HUES64 (cell line): ENCODE data around the gene TSPAN12.
"Not testable (repeated sequence)": the region's sequence is repeated elsewhere in the genome, so short reads cannot be mapped to it uniquely, and the experiment has no call there.

Source experiments
- H3K27ac ChIP-seq: 2 replicates; pipeline ENCODE4 v1.7.0; 2013; ENCODE audit warnings: low read depth, low read length, inconsistent platforms
- H3K27me3 ChIP-seq: 2 replicates; pipeline ENCODE4 v1.6.1; 2013; ENCODE audit warnings: mild to moderate bottlenecking, low read length; ENCODE audit not compliant: insufficient read depth
- H3K36me3 ChIP-seq: 2 replicates; pipeline ENCODE4 v1.6.1; 2013; ENCODE audit warnings: mild to moderate bottlenecking, low read length; ENCODE audit not compliant: insufficient read depth
- H3K4me1 ChIP-seq: 2 replicates; pipeline ENCODE4 v1.6.1; 2013; ENCODE audit warnings: mild to moderate bottlenecking, low read length, moderate library complexity; ENCODE audit not compliant: insufficient read depth
- H3K4me3 ChIP-seq: 2 replicates; pipeline ENCODE4 v1.5.1; 2013; ENCODE audit warnings: mild to moderate bottlenecking, low read length, moderate library complexity
- H3K9ac ChIP-seq: 2 replicates; pipeline ENCODE4 v1.6.1; 2013; ENCODE audit warnings: mild to moderate bottlenecking, low read depth, low read length
- H3K9me3 ChIP-seq: 2 replicates; pipeline ENCODE4 v1.6.1; 2013; ENCODE audit warnings: low read depth, low read length; ENCODE audit not compliant: insufficient read depth
- WGBS: fragments of 150-250, 120-280 bp; methylation state at CpG from one replicate; pipeline ENCODE4 v1.1.7; 2013; ENCODE audit warnings: missing lambda C conversion rate; 5-methylcytosine and 5-hydroxymethylcytosine counted together

TSPAN12 gene

DNA sequence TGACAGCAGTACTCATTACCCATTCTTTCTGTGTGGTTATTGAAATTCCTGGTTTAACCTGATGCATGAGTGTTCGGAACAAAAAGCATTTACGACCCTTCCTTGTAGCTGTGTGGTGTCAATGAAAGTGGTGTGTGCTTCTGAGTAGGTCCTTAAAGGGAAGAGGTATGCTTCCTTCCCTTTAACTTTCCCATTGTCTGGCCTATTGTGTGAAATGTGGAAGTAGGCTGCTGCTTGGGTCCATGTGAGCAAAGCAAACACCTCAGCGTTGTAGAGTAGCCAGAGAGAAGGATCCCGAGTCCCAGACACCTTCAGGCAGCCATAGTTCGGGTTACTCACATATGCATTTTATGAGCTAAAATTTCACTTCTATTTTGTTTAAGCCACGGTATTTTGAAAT is 74.7 kb downstream of the TSPAN12 start:
- Histone ChIP-seq H3K9ac (no peak overlapping the region), H3K4me3 (no peak overlapping the region), H3K27ac (no peak overlapping the region), H3K9me3 (no peaks in the 10 kb centered on the region), H3K4me1 (peaks cover 15% of the 10 kb centered on the region), H3K27me3 (no peaks in the 10 kb centered on the region), H3K36me3 (no peaks in the 10 kb centered on the region)
- 90% methylated on average over 6 of the region's 6 CpGs for WGBS

DNA sequence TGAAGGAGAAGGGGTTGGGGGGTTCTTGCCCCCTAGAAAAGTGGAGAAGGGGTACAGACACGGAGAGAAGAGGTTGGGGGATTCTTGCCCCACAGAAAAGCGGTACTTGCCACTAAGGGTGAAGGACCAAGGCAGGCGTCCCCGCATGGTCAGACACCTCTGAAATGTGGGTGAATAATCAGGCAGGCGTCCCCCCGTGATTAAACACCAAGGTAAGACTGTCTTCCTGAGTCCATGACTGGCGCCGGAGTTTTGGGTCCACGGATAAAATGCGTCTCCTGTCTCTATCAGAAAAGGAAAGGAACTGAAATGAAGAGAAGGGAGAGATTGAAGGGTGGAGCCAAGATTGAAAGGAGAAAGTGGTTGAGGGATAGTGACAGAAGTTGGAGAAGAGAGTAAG is 76.0 kb downstream of the TSPAN12 start:
- H3K36me3 ChIP-seq, H3K9ac ChIP-seq, H3K27ac ChIP-seq, H3K27me3 ChIP-seq, H3K4me3 ChIP-seq, H3K9me3 ChIP-seq: not testable (repeated sequence)
- peaks cover 15% of the 10 kb centered on the region for H3K4me1 ChIP-seq
- 96% methylated on average over 10 of the region's 10 CpGs for WGBS

DNA sequence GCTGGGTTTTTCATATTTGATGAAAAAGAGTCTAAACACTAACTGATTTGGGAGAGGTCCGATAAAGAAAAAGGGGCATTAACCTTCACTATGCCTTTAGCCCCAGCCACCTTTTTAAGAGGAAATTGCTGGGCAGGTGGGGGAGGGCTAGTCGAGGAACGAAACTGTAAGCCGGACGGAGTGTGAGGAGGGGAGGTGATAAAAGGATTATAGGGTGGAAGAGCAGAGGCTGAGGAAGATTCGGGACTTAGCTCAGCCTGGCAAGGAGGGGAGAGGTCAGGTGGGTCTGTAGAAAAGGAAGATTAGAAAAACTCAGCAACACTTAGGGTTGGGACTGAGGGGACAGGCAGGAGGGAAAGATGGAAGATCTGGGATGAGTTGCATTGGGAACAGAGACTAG is 77.0 kb downstream of the TSPAN12 start:
- no peak overlapping the region for H3K9ac ChIP-seq
- no peak overlapping the region for H3K4me3 ChIP-seq
- no peaks in the 10 kb centered on the region for H3K27me3 ChIP-seq
- H3K9me3 ChIP-seq: no peaks in the 10 kb centered on the region
- no peaks in the 10 kb centered on the region for H3K36me3 ChIP-seq
- 78% methylated on average over 6 of the region's 6 CpGs for WGBS
- H3K4me1 ChIP-seq: peaks cover 15% of the 10 kb centered on the region
- H3K27ac ChIP-seq: no peak overlapping the region

DNA sequence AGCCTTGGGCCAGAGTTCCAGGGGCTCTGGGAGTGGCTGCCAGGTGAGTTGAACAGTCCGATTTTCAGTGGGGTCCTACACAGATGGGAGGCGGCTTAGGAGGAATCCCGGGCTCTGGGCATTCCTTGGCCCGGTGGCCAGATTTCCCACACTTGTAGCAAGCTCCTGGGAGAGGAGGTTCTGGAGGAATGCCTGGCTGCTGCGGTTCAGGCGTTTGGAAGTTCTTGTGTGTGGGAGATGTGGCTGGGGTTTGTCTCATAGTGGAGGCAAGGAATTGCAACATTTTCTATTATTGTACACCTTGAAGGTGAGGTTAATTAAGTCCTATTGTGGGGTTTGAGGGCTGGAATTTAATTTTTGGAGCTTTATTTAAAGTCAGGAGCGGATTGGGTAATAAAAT is 77.5 kb downstream of the TSPAN12 start:
- not testable (repeated sequence) for H3K27me3 ChIP-seq, H3K36me3 ChIP-seq, H3K27ac ChIP-seq, H3K9me3 ChIP-seq, H3K9ac ChIP-seq, H3K4me3 ChIP-seq
- WGBS: 92% methylated on average over 7 of the region's 7 CpGs
- peaks cover 16% of the 10 kb centered on the region for H3K4me1 ChIP-seq

DNA sequence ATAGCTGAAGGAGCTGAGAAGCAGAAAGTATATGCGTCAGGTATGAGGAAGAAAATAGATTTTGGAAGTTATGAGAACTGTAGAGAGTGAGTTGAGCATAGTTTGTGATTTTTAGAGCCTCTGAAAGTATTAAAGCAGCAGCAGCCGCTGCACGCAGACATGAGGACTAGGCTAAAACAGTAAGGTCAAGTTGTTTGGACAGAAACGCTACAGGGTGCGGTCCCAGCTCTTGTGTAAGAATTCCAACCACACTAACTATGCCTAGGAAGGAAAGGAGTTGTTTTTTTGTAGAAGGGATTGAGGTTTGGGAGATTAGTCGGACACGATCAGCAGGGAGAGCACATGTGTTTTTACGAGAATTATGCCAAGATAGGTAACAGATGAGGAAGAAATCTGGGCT is 78.9 kb downstream of the TSPAN12 start:
- not testable (repeated sequence) for H3K4me3 ChIP-seq, H3K9me3 ChIP-seq, H3K36me3 ChIP-seq, H3K27me3 ChIP-seq, H3K9ac ChIP-seq, H3K27ac ChIP-seq
- 96% methylated on average over 8 of the region's 8 CpGs for WGBS
- peaks cover 19% of the 10 kb centered on the region for H3K4me1 ChIP-seq

DNA sequence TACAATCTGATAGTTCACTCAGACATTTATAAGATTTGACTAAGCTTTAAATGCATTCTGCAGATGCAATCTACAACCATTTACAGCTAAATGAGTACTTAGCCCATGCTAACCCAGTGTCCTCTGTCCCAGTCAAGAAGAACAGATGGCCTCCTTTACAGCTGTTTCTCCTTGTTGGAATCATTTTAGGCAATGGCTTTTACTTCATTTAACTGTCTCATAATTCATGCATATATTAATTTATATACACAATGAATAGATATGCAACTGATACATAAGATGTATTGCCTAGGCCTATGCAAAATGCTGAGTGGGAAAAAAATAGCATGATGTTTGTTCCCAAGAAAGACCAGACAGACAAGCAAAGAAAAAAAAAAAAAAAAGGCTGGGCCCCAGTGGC is 82.2 kb downstream of the TSPAN12 start:
- Histone ChIP-seq H3K27ac (0 out of 2 replicates have a peak overlapping the region, but pooled peaks have one; percentile 21), H3K9me3 (no peaks in the 10 kb centered on the region), H3K27me3 (no peaks in the 10 kb centered on the region)

DNA sequence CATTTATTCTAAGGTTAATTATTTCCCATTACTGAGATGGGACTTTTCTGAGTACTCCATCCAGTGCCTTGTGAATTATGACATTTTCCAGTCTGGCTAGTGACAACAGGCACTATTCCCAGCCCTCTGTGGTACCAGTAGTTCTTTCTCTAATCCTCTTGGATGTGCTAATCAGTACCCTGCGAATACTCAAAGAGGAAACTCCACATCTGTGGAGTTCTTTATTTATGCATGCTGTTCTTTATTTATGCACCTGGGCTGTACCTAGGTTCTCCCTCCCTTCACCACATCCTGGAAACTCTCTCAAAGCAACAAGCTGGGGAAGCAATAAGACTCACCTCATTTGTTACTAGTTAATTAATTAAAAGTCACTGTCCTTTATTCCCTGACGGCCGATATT is 83.5 kb downstream of the TSPAN12 start:
- no peak overlapping the region for H3K27ac ChIP-seq
- H3K4me1 ChIP-seq: peaks cover 23% of the 10 kb centered on the region
- H3K36me3 ChIP-seq: no peaks in the 10 kb centered on the region
- no peak overlapping the region for H3K4me3 ChIP-seq
- H3K9me3 ChIP-seq: no peaks in the 10 kb centered on the region
- no peak overlapping the region for H3K9ac ChIP-seq
- WGBS: 57% methylated on average over 3 of the region's 3 CpGs
- H3K27me3 ChIP-seq: no peaks in the 10 kb centered on the region

More for the DNA sequence above, 82.2 kb downstream of the TSPAN12 start:
- H3K36me3 ChIP-seq: no peaks in the 10 kb centered on the region
- no peak overlapping the region for H3K9ac ChIP-seq
- no peak overlapping the region for H3K4me3 ChIP-seq
- peaks cover 23% of the 10 kb centered on the region for H3K4me1 ChIP-seq

DNA sequence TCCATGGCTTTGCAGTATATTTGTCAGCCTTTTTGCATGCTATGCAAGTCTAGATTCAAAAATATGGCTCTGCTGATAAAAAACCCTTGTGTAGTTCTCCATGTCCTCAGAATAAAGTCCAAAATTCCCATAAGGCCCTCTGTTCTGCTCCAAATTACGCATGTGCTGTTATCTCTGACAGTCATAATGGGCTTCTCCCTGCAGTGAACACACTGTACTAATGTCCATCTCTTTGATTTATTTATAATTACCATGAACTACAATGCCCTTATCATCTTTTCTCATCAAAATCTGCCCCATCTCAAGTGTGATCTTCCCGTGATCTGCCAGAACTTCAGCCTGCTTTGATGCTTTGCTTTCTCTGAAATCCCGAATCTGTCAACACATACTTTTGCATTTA is 87.7 kb downstream of the TSPAN12 start:
- H3K4me3 ChIP-seq: no peak overlapping the region
- H3K9ac ChIP-seq: no peak overlapping the region
- H3K4me1 ChIP-seq: peaks cover 15% of the 10 kb centered on the region
- H3K9me3 ChIP-seq: no peaks in the 10 kb centered on the region
- no peaks in the 10 kb centered on the region for H3K27me3 ChIP-seq
- no peaks in the 10 kb centered on the region for H3K36me3 ChIP-seq
- no peak overlapping the region for H3K27ac ChIP-seq
- WGBS: 89% methylated on average over 3 of the region's 3 CpGs

DNA sequence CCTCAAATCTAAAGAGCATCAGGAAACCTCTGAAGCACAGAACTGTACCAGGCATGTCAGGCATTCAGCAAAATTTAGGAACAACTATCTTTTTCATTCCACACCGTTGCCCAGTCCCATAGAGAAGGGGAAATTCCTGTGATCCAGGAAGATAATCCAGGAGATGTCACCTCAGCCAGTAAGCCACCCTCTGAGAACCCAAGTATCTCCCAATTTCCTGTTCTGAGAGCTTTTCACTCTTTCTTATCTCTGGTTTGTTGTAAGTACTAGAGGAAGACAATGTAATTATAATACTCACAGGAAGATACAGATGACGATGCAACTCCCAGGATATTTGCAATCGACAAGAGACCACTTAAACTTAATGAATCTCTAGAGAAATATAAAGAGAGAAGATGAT is 97.1 kb downstream of the TSPAN12 start:
- Histone ChIP-seq H3K9me3 (no peaks in the 10 kb centered on the region), H3K4me1 (no peaks in the 10 kb centered on the region), H3K36me3 (no peaks in the 10 kb centered on the region), H3K27ac (no peak overlapping the region), H3K9ac (no peak overlapping the region), H3K27me3 (no peaks in the 10 kb centered on the region), H3K4me3 (no peak overlapping the region)
- 81% methylated on average over 1 of the region's 3 CpGs for WGBS

DNA sequence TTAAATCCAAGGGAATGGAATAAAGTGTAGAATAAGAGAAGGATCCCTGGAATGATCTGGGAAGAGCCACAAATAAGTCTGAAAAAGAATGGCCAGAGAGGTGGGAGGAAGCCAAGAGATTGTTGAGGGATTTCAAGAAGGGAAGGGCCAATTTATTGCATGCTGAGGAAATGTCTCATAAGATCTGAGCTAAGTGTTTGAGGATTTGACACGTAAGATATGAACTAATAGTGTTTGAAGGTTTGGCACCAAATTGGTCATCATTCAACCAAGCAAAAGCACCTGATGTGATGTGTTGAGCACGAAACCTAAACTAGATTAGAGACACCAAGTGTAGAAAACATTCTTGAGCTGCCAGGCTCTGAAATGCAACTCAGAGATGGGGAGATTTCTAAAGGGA is 97.9 kb downstream of the TSPAN12 start:
- H3K4me3 ChIP-seq: no peak overlapping the region
- no peak overlapping the region for H3K27ac ChIP-seq
- no peaks in the 10 kb centered on the region for H3K27me3 ChIP-seq
- 97% methylated on average over 2 of the region's 2 CpGs for WGBS
- H3K9ac ChIP-seq: no peak overlapping the region
- H3K36me3 ChIP-seq: no peaks in the 10 kb centered on the region
- no peaks in the 10 kb centered on the region for H3K9me3 ChIP-seq
- no peaks in the 10 kb centered on the region for H3K4me1 ChIP-seq

DNA sequence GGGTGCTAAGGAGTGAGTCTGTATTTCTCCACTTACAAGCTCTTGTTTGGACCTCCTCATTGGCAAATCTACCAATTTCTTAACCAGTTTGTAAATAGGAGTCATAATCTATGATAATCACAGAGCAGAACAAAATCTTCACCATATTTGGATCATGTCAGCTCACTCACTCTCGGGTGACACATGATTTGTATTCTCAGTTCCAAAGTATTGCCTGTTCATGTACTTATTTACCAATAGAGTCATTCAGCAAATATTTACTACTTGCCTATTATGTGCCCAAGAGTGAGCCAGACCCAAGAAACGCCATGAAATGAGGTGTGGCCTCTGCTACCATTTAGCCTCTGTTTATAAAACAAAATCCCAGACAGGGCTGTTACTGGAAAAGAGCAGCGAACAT is 114.8 kb downstream of the TSPAN12 start:
- Histone ChIP-seq H3K27me3 (no peaks in the 10 kb centered on the region), H3K36me3 (no peaks in the 10 kb centered on the region), H3K9ac (no peak overlapping the region), H3K27ac (0 out of 2 replicates have a peak overlapping the region, but pooled peaks have one; percentile 4), H3K4me3 (no peak overlapping the region), H3K4me1 (peaks cover 53% of the 10 kb centered on the region), H3K9me3 (no peaks in the 10 kb centered on the region)
- WGBS: 94% methylated on average over 3 of the region's 3 CpGs

DNA sequence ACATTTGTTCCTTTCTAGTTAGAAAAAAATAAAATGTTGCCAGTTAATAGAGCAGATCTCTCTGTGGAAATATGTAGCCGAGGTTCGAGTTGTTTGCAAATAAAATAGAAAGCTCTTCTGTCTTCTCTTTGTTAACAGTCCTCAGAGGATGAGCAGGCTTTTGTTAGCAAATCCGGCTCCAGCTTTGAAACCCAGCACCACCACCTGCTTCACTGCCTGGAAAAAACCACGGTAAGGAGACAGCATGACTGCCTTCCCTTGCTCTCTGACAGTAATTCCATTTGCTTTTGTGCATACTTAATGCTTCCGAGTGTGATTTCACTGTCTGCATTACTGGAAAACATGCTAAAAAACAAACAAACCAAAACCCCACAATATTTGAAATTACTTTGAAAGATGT is 115.6 kb downstream of the TSPAN12 start:
- Histone ChIP-seq H3K27ac (peak overlapping the region; percentile 56), H3K4me3 (no peak overlapping the region; the same call in 1 of the 2 replicates), H3K36me3 (no peaks in the 10 kb centered on the region), H3K9me3 (no peaks in the 10 kb centered on the region), H3K9ac (no peak overlapping the region), H3K27me3 (no peaks in the 10 kb centered on the region), H3K4me1 (peaks cover 53% of the 10 kb centered on the region)
- WGBS: 32% methylated on average over 5 of the region's 5 CpGs
